Liver (tissue), 3 donors: ENCODE data around the gene PARD3B.

ENCODE experiments used
- EGR1 ChIP-seq, 2 donors: IDR thresholded peaks; 2 replicates each; pipeline ENCODE4 v1.6.1; 2016 to 2018; ENCODE audit warnings: antibody characterized with exemption in 2 of 2, low read depth in 2 of 2
- GABPA ChIP-seq, 2 donors: IDR thresholded peaks in 1 of 2; conservative IDR thresholded peaks in 1 of 2; 2 replicates each; pipeline ENCODE4 v1.6.1; 2016; ENCODE audit warnings: antibody characterized with exemption in 2 of 2, mild to moderate bottlenecking in 1 of 2, moderate library complexity in 1 of 2
- HNF4A ChIP-seq, 2 donors: conservative IDR thresholded peaks; 2 replicates each; pipeline ENCODE4 v1.6.1; 2016; ENCODE audit warnings: antibody characterized with exemption in 2 of 2, mild to moderate bottlenecking in 2 of 2
- JUND ChIP-seq, 2 donors: IDR thresholded peaks; 2 replicates each; pipeline ENCODE4 v1.6.1; 2016; ENCODE audit warnings: antibody characterized with exemption in 2 of 2
- RAD21 ChIP-seq, 2 donors: IDR thresholded peaks; 2 replicates each; pipeline ENCODE4 v1.6.1; 2016; ENCODE audit warnings: antibody characterized with exemption in 2 of 2, mild to moderate bottlenecking in 2 of 2
- RXRA ChIP-seq, 2 donors: IDR thresholded peaks; 2 replicates each; pipeline ENCODE4 v1.6.1; 2017 to 2018; ENCODE audit warnings: antibody characterized with exemption in 2 of 2, mild to moderate bottlenecking in 1 of 2
- SP1 ChIP-seq: IDR thresholded peaks from 2 replicates; pipeline ENCODE4 v1.6.1; 2018; ENCODE audit warnings: antibody characterized with exemption, mild to moderate bottlenecking
- TAF1 ChIP-seq: conservative IDR thresholded peaks from 2 replicates; pipeline ENCODE4 v1.6.1; 2016; ENCODE audit warnings: antibody characterized with exemption, mild to moderate bottlenecking
- TF ChIP-seq, protein P1 (sequence below): IDR thresholded peaks from 2 replicates; pipeline ENCODE4 v1.6.1; 2016; ENCODE audit warnings: antibody characterized with exemption
- TF ChIP-seq, protein P2 (sequence below): IDR thresholded peaks from 2 replicates; pipeline ENCODE4 v1.6.1; 2016; ENCODE audit warnings: antibody characterized with exemption, mild to moderate bottlenecking
- TF ChIP-seq, protein P3 (sequence below): fragments of 150-350 bp; IDR thresholded peaks from 2 replicates; pipeline ENCODE4 v1.5.1; 2017; ENCODE audit warnings: improper control_type of control experiment, low read depth, low read length; ENCODE audit not compliant: missing input control
- TF ChIP-seq, protein P4 (sequence below): IDR thresholded peaks from 2 replicates; pipeline ENCODE4 v1.6.1; 2016; ENCODE audit warnings: antibody characterized with exemption
- donor health status: healthy.
- donor health status: healthy.

DNA sequence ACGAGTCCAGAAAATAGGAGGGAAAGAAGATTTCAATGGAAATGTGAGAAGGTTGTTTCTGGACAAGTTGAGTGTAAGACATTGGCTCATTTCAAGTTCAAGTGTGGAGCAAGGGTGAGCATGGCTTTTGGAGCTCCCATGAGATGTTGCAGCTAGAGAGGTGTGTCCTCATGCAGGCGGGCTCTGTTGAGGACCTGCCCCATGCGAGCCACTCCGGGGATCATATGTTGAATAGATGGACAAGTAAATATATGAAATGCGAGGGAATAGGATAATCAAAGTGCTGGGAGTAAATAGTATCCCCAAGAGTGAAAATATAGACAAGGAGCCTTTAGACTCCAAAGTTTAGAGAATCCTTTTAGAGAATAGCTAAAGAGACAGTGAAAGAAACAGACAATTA, 936.6 kb downstream of the PARD3B start:
- TF ChIP-seq, protein P1, sequence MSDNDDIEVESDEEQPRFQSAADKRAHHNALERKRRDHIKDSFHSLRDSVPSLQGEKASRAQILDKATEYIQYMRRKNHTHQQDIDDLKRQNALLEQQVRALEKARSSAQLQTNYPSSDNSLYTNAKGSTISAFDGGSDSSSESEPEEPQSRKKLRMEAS, result no peak
- TF ChIP-seq RAD21 (IDR thresholded peaks at IDR 0.05) (no peak), EGR1 (IDR thresholded peaks at IDR 0.05; ENCODE audit: low read depth in 2 of 2) (no peak), TAF1 (no peak), RXRA (IDR thresholded peaks at IDR 0.05) (no peak), JUND (IDR thresholded peaks at IDR 0.05) (no peak), SP1 (no peak), GABPA (IDR thresholded peaks at IDR 0.05 in 1 of 2, conservative IDR thresholded peaks at IDR 0.05 in 1 of 2) (no peak), HNF4A (conservative IDR thresholded peaks at IDR 0.05) (no peak)
- TF ChIP-seq, protein P2, sequence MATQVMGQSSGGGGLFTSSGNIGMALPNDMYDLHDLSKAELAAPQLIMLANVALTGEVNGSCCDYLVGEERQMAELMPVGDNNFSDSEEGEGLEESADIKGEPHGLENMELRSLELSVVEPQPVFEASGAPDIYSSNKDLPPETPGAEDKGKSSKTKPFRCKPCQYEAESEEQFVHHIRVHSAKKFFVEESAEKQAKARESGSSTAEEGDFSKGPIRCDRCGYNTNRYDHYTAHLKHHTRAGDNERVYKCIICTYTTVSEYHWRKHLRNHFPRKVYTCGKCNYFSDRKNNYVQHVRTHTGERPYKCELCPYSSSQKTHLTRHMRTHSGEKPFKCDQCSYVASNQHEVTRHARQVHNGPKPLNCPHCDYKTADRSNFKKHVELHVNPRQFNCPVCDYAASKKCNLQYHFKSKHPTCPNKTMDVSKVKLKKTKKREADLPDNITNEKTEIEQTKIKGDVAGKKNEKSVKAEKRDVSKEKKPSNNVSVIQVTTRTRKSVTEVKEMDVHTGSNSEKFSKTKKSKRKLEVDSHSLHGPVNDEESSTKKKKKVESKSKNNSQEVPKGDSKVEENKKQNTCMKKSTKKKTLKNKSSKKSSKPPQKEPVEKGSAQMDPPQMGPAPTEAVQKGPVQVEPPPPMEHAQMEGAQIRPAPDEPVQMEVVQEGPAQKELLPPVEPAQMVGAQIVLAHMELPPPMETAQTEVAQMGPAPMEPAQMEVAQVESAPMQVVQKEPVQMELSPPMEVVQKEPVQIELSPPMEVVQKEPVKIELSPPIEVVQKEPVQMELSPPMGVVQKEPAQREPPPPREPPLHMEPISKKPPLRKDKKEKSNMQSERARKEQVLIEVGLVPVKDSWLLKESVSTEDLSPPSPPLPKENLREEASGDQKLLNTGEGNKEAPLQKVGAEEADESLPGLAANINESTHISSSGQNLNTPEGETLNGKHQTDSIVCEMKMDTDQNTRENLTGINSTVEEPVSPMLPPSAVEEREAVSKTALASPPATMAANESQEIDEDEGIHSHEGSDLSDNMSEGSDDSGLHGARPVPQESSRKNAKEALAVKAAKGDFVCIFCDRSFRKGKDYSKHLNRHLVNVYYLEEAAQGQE, result no peak
- TF ChIP-seq, protein P3, sequence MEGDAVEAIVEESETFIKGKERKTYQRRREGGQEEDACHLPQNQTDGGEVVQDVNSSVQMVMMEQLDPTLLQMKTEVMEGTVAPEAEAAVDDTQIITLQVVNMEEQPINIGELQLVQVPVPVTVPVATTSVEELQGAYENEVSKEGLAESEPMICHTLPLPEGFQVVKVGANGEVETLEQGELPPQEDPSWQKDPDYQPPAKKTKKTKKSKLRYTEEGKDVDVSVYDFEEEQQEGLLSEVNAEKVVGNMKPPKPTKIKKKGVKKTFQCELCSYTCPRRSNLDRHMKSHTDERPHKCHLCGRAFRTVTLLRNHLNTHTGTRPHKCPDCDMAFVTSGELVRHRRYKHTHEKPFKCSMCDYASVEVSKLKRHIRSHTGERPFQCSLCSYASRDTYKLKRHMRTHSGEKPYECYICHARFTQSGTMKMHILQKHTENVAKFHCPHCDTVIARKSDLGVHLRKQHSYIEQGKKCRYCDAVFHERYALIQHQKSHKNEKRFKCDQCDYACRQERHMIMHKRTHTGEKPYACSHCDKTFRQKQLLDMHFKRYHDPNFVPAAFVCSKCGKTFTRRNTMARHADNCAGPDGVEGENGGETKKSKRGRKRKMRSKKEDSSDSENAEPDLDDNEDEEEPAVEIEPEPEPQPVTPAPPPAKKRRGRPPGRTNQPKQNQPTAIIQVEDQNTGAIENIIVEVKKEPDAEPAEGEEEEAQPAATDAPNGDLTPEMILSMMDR, result no peak
- TF ChIP-seq, protein P4, sequence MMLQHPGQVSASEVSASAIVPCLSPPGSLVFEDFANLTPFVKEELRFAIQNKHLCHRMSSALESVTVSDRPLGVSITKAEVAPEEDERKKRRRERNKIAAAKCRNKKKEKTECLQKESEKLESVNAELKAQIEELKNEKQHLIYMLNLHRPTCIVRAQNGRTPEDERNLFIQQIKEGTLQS, result no peak
